Measurements from ENCODE around the gene CSMD2.

DNA sequence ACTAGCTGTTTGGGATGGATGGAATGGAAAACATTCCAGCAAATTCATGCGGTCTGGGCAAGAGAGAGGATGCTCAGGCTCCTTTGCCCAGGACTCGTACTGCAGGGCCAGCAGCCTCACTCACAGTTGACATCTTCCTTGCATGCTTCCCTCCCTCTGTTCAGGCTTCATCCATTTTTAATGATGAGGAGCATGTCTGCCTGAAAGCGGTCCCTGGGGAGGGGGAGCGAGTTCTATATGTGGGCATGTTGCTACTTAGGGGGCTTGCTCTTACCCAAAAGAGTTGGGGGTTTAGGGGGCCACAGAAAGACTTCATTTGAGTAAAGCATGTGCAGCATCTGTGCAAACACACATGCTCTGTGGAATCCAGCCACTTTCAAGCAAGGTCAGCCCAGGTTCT is 203.0 kb downstream of the CSMD2 start:
- TF ChIP-seq, protein P1, sequence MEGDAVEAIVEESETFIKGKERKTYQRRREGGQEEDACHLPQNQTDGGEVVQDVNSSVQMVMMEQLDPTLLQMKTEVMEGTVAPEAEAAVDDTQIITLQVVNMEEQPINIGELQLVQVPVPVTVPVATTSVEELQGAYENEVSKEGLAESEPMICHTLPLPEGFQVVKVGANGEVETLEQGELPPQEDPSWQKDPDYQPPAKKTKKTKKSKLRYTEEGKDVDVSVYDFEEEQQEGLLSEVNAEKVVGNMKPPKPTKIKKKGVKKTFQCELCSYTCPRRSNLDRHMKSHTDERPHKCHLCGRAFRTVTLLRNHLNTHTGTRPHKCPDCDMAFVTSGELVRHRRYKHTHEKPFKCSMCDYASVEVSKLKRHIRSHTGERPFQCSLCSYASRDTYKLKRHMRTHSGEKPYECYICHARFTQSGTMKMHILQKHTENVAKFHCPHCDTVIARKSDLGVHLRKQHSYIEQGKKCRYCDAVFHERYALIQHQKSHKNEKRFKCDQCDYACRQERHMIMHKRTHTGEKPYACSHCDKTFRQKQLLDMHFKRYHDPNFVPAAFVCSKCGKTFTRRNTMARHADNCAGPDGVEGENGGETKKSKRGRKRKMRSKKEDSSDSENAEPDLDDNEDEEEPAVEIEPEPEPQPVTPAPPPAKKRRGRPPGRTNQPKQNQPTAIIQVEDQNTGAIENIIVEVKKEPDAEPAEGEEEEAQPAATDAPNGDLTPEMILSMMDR (IDR thresholded peaks at IDR 0.05; ENCODE audit: borderline replicate concordance, extremely low read depth, low read length, poor library complexity, severe bottlenecking): no peak
- no peak for TF ChIP-seq EZH2 (IDR thresholded peaks at IDR 0.05; ENCODE audit: borderline replicate concordance, low read depth, low read length, severe bottlenecking)
